K562 (cell line): ENCODE results near the gene TRPM2. TPM values are rescaled to one million over a fixed set of nuclear protein-coding genes. Genes with fewer than 3 reads are reported as not detected.

Experiments
- ATAC-seq: fragments of 200-7000 bp; cut with Tn5 transposase; 3 replicates; pipeline ENCODE4 v1.9.1; 2020; ENCODE audit warnings: moderate library complexity
- BruUV-seq: library from RNA; stranded (reverse); fragments of 400-500 nt; replicated peaks from 2 replicates; lab custom pipeline; 2021; lab: Mats Ljungman, UMichigan
- CTCF ChIA-PET: fragments of 300-600 bp; formaldehyde crosslinking; extraction: SDS; loops from one replicate; lab custom pipeline; 2021; ENCODE audit warnings: low intra/inter-chr PET ratio; lab: Yijun Ruan, JAX
- POLR2A ChIA-PET: fragments of 300-600, 350-650 bp; sonication (Branson Sonifier 250); formaldehyde crosslinking; extraction: SDS; loops from one replicate; lab custom pipeline; 2021; ENCODE audit warnings: antibody characterized with exemption, inconsistent platforms; lab: Yijun Ruan, JAX
- DNase-seq, 4 experiments: peaks; one replicate each; pipeline versions ENCODE4 v3.0.0 to v3.0.0-alpha.2; 2011 to 2018; ENCODE audit warnings: low spot score in 3 of 4, mixed read lengths in 3 of 4; ENCODE audit errors: extremely low read depth in 1 of 4
- FAIRE-seq: peaks from 2 replicates; lab custom pipeline; 2011; peaks lifted over from hg19 to GRCh38; lab: Jason Lieb, UNC
- H2AFZ ChIP-seq: 2 replicates; pipeline ENCODE4 v1.6.0; 2011; ENCODE audit warnings: low read depth, low read length, control low read depth, inconsistent platforms
- H3K27ac ChIP-seq: fragments of 200-600 bp; 3 replicates; pipeline ENCODE4 v1.8.0; 2011; ENCODE audit warnings: low read depth, mild to moderate bottlenecking, control low read depth, inconsistent platforms, low read length, moderate library complexity, mixed read lengths; ENCODE audit errors: extremely low read depth
- H3K27me3 ChIP-seq, 2 experiments: fragments of 300-600 bp in 1 of 2; 2 replicates in 1 of 2; 3 replicates in 1 of 2; pipeline versions ENCODE4 v1.6.0 to v1.8.0; 2011; ENCODE audit warnings: inconsistent platforms in 2 of 2, low read length in 2 of 2, mild to moderate bottlenecking in 1 of 2, mixed read lengths in 1 of 2, moderate library complexity in 1 of 2; ENCODE audit not compliant: control insufficient read depth in 2 of 2, insufficient read depth in 2 of 2
- H3K36me3 ChIP-seq: fragments of 300-600 bp; 3 replicates; pipeline ENCODE4 v1.8.0; 2011; ENCODE audit warnings: mild to moderate bottlenecking, low read length, inconsistent platforms; ENCODE audit not compliant: control insufficient read depth, insufficient read depth
- H3K4me1 ChIP-seq, 2 experiments: fragments of 200-600 bp in 1 of 2; replicated peaks in 1 of 2; 2 replicates in 1 of 2; 3 replicates in 1 of 2; pipeline versions ENCODE4 v1.5.1 to v1.8.0; 2011; ENCODE audit warnings: inconsistent platforms in 2 of 2, low read length in 2 of 2, mild to moderate bottlenecking in 1 of 2, mixed read lengths in 1 of 2, moderate library complexity in 1 of 2; ENCODE audit not compliant: control insufficient read depth in 2 of 2, insufficient read depth in 2 of 2
- H3K4me2 ChIP-seq: 2 replicates; pipeline ENCODE4 v1.6.1; 2011; ENCODE audit warnings: low read length, control low read depth, inconsistent platforms, mixed read lengths; ENCODE audit not compliant: insufficient read depth
- H3K4me3 ChIP-seq: fragments of 200-600 bp; sonication (generic), shearing (Covaris generic); 2 replicates; pipeline ENCODE4 v1.5.1; 2016; ENCODE audit warnings: control low read depth, inconsistent platforms
- H3K79me2 ChIP-seq: fragments of 200-600 bp; 3 replicates; pipeline ENCODE4 v1.8.0; 2011; ENCODE audit warnings: low read length, inconsistent platforms; ENCODE audit not compliant: control insufficient read depth, insufficient read depth
- H3K9ac ChIP-seq, 2 experiments: 2 replicates each; pipeline versions ENCODE4 v1.6.0 to v1.6.1; 2011; ENCODE audit warnings: low read depth in 2 of 2, low read length in 2 of 2, control low read depth in 1 of 2, inconsistent platforms in 1 of 2, mild to moderate bottlenecking in 1 of 2, mixed read lengths in 1 of 2; ENCODE audit not compliant: insufficient read depth in 1 of 2
- H3K9me1 ChIP-seq: one replicate; pipeline ENCODE4 v1.6.0; 2011; ENCODE audit warnings: inconsistent platforms, mild to moderate bottlenecking, low read length, moderate library complexity; ENCODE audit not compliant: control insufficient read depth, insufficient read depth
- H3K9me3 ChIP-seq: replicated peaks from 2 replicates; pipeline ENCODE4 v1.5.1; 2011; ENCODE audit warnings: low read depth, low read length, inconsistent platforms; ENCODE audit not compliant: control insufficient read depth, insufficient read depth
- H4K20me1 ChIP-seq: replicated peaks from 2 replicates; pipeline ENCODE4 v1.6.1; 2011; ENCODE audit warnings: low read length, inconsistent platforms, mixed read lengths; ENCODE audit not compliant: control insufficient read depth, insufficient read depth
- BRF2 ChIP-seq: IDR thresholded peaks from 3 replicates; pipeline ENCODE4 v1.6.1; 2011; ENCODE audit warnings: borderline replicate concordance, mild to moderate bottlenecking; ENCODE audit not compliant: insufficient read length, insufficient read depth
- E4F1 ChIP-seq: fragments of 250-450 bp; sonication (Bioruptor Pico); IDR thresholded peaks from 2 replicates; pipeline ENCODE4 v1.5.0; 2021; ENCODE audit warnings: mild to moderate bottlenecking, borderline replicate concordance
- MTA2 ChIP-seq: fragments of 450-650 bp; IDR thresholded peaks from 2 replicates; pipeline ENCODE4 v1.6.1; 2016; ENCODE audit warnings: low read depth
- SIN3A ChIP-seq, 2 experiments: fragments of 150-350 bp in 1 of 2; IDR thresholded peaks; 2 replicates each; pipeline ENCODE4 v1.6.1; 2011 to 2016; ENCODE audit warnings: borderline replicate concordance in 2 of 2, low read depth in 2 of 2, low read length in 2 of 2, mild to moderate bottlenecking in 2 of 2, moderate library complexity in 2 of 2; ENCODE audit not compliant: control insufficient read depth in 1 of 2
- ZBTB26 ChIP-seq: fragments of 450-650 bp; formaldehyde crosslinking; IDR thresholded peaks from 2 replicates; pipeline ENCODE4 v1.4.0; 2022; ENCODE audit warnings: missing genetic modification characterization
- ZNF644 ChIP-seq: fragments of 200-800 bp; sonication (Bioruptor generic); IDR thresholded peaks from 2 replicates; pipeline ENCODE4 v1.6.1; 2016; ENCODE audit warnings: low read depth, missing genetic modification characterization, missing compliant biosample characterization
- WGBS: fragments of 100-300 bp; shearing (Covaris generic); methylation state at CpG from one replicate; pipeline ENCODE4 v1.1.6; 2016; ENCODE audit warnings: low coverage, mixed read lengths; ENCODE audit not compliant: insufficient coverage; ENCODE audit errors: missing lambda C conversion rate; 5-methylcytosine and 5-hydroxymethylcytosine counted together
- in situ Hi-C: fragments of 300-500 bp; cut with MboI; formaldehyde crosslinking; loops from 4 replicates; pipeline ENCODE4 v1.15.0; 2018; ENCODE audit warnings: inconsistent platforms, mixed read lengths
- intact Hi-C: fragments of 100-400 bp; cut with micrococcal nuclease; formaldehyde crosslinking; loops from 2 replicates; pipeline ENCODE4 v1.14.2; 2022
- polyA plus RNA-seq, 8 experiments: library from polyadenylated mRNA; depleted of rRNA in 4 of 8; stranded (reverse) in 5 of 8; unstranded in 3 of 8; fragments of >200 nt; fragmentation: Nextera tagmentation in 2 of 8; fragmentation: Illumina TruSeq in 1 of 8; extraction: Ambion mirVana in 2 of 8; extraction: Trizol in 1 of 8; gene quantifications; 2 replicates each; pipeline versions ENCODE4 v1.2.1 to v1.2.3, GENCODE V29; 2011 to 2014; ENCODE audit warnings: inconsistent platforms in 1 of 8, missing spikeins in 1 of 8
- total RNA-seq, 7 experiments: library from RNA; depleted of rRNA in 6 of 7; stranded (reverse); fragments of >200 nt in 6 of 7; fragmentation: Illumina TruSeq in 2 of 7; extraction: Trizol in 2 of 7; gene quantifications; 2 replicates each; pipeline versions ENCODE4 v1.2.1 to v1.2.3, GENCODE V29; 2011 to 2021; ENCODE audit warnings: low replicate concordance in 1 of 7

The TRPM2 gene
- total and polyA plus RNA-seq, 9 of the 15 experiments (the other 6 are each of a cell fraction or from before 2014, with no cell fraction given) = 0.33 to 2.1 (median 0.98) TPM; not detected in 2

GRCh38 chr21:44464351-44464750, 110.9 kb downstream of the TRPM2 start:
- Histone ChIP-seq H3K79me2 (no peaks in the 10 kb centered on the region), H3K4me3 (no peak overlapping the region), H3K9ac (no peak overlapping the region), H3K27me3 (peaks cover 30 to 88% of the 10 kb centered on the region in 2 experiments), H3K9me1 (no peaks in the 10 kb centered on the region), H2AFZ (no peak overlapping the region), H3K9me3 (no peaks in the 10 kb centered on the region), H3K4me2 (no peak overlapping the region), H3K27ac (no peak overlapping the region), H3K36me3 (no peaks in the 10 kb centered on the region), H3K4me1 (peaks cover 0 to 21% of the 10 kb centered on the region in 2 experiments; a peak in 1 of 5 replicates), H4K20me1 (peaks cover 4% of the 10 kb centered on the region; the same call in 1 of the 2 replicates)
- no peak for FAIRE-seq
- no peak for DNase-seq
- intact Hi-C loops (no loop called here), in situ Hi-C loops (no loop called here)
- ATAC-seq = no peak
- no TSS peak for BruUV-seq
- TF ChIP-seq BRF2 (no peak), ZNF644 (no peak), ZBTB26 (CRISPR knock-in tag) (no peak), SIN3A (IDR thresholded peaks at IDR 0.05; ENCODE audit: borderline replicate concordance in 2 of 2, control insufficient read depth in 1 of 2, low read depth in 2 of 2, low read length in 2 of 2) (no peak), E4F1 (CRISPR knock-in tag) (no peak), MTA2 (no peak)
- WGBS = 1% methylated on average over 12 of the region's 12 CpGs
- POLR2A ChIA-PET = interaction anchor here (1.2 kb wide), 1 partner anchor 13 kb away, joined by 3 read pairs; no protein-coding TSS in a partner anchor
- CTCF ChIA-PET = no interaction called here
